Thyroid gland (tissue), 4 donors: ENCODE data around the gene KRTAP10-4.

Source experiments
- CTCF ChIP-seq, 6 experiments: fragments of 200-600 bp in 3 of 6; fragments of 450-650 bp in 3 of 6; sonication (generic) in 3 of 6; IDR thresholded peaks; one replicate each; pipeline ENCODE4 v1.5.1; 2016 to 2019; ENCODE audit warnings: antibody characterized with exemption in 6 of 6, mild to moderate bottlenecking in 2 of 6, inconsistent platforms in 1 of 6, moderate library complexity in 1 of 6
- POLR2A ChIP-seq, 2 donors: fragments of 450-650 bp; IDR thresholded peaks; one replicate each; pipeline ENCODE4 v1.6.1; 2017; ENCODE audit warnings: antibody characterized with exemption in 2 of 2, mild to moderate bottlenecking in 2 of 2, moderate library complexity in 1 of 2

DNA sequence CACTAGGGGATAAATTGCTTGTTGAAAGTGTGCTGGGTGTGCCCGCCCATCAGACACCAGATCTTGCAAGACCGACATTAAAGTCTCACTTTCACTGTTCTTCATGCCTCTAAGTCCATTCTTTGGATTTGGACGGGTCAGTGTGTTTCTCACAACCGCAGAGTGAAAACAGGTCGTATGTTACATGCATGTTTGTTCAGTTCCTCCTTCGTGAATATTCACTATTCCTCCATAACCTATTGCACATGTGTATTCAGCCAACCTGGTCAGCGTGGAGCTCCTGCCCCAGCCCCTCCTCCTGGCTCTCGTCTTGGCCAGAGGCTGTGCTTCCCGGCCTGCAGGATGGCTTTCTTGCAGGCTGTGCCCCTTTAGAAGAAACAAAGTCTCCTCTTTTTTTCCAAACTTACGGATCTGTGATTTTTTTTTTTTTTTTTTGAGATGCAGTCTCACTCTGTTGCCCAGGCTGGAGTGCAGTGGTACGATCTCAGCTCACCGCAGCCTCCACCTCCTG lies 20.9 kb downstream of the KRTAP10-4 start:
- TF ChIP-seq POLR2A (IDR thresholded peaks at IDR 0.05), result no peak
- no peak for TF ChIP-seq CTCF (IDR thresholded peaks at IDR 0.05)
